Amniotic stem cell (primary cell): Measurements from ENCODE around the gene SUN3.
A peak's percentile ranks its signal among the peaks of the same experiment; 100 is the strongest.

Source experiments
- DNase-seq: peaks from one replicate; lab custom pipeline; 2025; lab: John Stamatoyannopoulos, UW

SUN3 gene

DNA sequence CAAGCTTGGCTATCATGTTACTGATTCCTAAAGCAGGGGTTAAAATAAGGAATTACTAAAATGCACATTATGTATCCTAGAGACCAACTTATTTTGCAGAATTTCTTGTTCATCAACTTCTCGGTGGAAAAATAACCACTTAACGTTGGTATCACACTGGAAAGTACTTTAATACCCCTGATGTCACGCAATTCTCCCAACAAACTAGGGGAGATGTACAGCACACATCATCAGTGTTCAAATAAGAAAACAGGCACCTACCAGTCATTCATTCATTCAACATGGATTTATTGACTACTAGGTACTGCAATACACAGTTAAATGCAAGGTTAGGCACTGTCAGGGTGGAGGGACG, 50.1 kb downstream of the SUN3 start:
- no peak for DNase-seq

DNA sequence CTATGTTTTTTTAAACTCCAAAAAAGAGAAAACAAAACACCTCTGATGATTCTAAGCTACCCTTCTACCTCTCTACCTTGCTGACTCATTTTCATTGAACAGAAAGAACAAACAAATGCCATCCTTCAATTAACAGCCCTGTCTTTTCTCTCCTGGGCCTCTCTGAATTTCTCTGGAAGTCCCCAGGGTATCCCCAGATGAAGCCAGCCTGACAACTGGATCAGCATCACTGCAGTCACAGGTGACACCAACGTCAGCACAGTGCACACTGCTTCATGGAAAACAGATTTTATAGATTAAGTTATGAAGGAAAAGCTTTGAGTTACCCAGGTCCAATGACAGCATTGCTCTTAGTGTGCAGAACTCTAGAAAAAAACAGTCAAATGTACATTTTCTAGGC, 55.2 kb downstream of the SUN3 start:
- no peak for DNase-seq

DNA sequence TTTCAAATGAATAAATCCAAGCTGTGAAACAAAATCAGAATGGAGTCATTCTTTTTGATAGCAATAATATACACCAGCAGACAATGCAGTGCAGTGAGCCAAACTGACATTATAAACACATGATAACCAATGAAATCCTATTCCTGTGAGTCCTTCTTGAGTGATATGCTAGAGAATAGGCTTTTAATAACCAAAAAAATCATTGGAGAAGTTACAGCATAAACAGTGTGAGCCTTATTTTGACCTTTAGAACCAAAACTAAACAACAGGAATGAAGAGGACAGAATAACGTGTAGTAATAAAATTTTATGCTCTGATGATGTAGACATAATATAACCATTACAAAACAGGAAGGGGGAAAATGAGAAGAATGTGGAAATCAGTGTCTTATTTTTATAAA, 58.1 kb downstream of the SUN3 start:
- no peak for DNase-seq

DNA sequence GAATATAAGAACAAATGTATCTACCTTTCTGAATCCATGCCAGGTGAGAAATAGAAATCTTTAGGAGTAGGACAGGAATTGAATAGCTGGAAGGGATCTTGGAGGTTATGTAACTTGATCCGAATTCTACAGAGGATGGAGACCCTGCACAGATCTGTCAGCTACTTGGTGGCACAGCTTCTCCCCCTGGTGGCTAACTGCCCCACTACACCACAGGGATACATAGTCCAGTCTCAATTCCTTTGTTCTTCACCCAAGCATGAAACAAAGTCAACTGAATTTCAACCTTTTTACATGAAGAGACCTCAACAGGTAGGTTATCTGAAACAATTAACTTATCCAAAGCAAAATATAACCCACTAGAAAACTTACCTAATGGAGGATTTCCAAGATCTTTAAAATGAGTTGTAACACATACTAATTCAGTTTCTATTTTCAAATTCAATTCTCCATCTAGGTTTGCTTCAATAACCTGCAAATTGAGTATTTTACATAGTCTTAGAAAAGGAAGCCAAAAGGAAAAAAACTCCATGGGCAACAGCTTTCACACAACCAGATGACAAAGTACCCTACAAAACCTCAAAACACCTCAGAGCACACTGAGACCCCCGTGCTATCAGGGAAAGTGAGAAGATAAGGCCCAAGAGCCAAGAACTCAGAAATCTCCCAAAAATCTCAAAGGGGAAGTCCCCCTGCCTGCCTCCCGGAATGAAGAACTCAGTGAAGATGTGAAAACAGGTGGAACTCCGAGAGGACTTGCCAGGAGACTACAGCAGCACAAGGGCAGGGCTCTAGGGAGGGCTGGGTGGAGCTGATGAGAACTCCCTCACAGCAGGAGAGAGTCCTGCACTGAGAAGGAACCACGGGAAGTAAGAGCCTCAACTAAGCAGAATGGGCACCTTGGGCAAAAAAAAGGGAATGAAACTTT, 59.8 kb downstream of the SUN3 start:
- DNase-seq = peak; percentile 17

DNA sequence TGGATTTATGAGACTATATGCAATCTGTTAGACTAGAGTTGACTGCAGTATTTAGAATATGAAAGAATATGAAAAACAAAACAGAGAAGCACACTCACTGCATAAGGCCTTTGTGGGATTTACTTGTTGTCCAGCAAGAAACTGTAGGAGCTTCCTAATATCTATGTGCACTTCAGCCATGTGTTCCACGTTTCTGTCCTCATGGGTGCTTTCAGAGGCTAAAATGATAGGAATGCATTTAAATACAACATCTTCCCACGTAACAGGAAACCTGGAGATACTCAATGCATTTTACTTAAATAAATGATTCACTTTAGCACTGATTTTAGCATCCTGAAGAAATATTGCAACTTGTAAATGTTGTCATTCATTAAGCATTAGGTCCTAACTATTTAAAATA, 61.2 kb downstream of the SUN3 start:
- no peak for DNase-seq

DNA sequence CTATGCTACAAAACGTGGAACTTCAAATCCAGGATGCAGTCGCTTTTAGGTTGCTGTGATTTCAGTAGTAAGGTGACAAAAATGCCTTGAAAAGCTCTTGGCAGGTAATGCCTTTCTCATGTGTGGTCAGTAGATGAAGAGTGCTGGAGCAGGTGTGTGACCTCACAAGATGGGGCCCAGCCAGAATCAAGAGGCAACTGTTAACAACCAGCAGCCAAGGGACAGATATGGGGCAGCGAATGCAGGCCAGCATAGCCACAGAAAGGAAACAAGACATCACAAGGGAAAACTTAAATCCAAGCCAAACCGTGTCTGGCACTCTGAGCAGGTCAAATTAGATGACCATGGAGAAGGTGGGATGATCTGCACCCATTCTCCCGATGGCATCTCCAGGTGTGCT, 61.8 kb downstream of the SUN3 start:
- DNase-seq = no peak

DNA sequence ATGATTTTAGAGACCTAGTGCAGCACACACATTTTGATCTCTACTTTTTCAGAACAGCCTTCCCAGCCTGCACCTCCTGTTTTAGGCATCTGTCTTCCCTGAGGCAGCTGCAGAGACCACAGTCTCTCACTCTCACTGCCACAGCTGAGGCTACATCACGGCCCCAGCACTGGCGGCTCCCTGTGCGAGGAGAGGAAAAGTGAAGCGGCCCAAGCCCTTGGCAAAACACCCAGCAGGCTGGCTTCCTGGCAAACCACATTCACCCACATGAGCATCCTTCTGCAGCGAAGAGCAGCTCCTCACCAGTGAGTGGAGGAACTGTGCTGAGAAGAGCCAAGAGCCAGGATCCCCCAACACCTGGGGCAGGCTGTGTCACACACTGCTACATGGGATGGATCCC, 63.5 kb downstream of the SUN3 start:
- DNase-seq = no peak

DNA sequence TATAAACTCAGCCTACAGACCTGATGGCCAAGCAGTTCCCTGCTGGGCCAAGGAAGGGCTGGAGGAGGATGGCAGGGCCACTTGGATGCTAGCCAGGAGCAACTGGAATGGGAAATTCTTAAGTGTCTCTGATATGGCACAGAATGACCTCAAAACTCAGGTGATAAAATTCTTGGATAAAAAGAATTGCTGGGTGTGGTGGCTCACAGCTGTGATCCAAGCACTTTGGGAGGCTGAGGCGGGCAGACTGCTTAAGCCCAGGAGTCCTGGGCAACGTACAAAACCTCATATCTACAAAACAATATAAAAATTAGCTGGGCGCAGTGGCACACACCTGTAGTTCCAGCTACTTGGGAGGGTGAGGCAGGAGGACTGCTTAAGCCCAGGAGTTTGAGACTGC, 66.6 kb downstream of the SUN3 start:
- DNase-seq = no peak

DNA sequence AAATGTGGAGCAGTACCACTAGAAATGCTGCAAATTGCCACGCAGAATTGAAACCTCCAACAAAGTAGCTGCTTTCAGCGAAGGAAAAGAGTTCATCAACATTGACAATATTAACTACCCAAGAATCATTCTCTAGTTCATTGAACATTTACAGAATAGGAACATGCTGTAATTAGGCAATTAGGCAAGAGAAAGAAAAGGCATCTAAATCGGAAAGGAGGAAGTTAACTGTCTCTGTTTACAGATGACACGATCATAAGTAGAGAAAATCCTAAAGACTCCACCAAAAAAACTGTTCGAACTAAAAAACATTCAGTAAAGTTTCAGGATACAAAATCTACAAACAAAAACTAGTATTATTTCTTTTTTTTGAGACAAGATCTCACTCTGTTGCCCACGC, 71.8 kb downstream of the SUN3 start:
- DNase-seq = no peak

DNA sequence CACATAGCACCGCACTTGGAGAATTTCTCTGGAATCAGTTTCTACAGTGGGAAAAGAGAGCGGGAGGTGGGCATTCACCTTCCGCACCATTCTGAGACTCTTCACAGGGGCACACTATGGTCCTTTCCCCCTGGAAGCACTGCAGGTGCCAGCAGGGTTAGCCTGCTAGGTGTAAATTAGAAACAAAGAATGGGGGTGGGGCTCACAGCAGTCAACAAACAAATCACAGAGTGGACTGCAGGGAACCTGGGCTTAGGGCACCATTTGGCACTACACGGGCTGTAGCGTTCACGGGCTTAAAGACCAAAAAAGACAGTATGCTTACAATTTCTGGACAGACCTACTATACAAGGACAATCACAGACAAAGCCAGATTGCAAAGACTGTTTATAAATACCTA, 72.7 kb downstream of the SUN3 start:
- DNase-seq = no peak

DNA sequence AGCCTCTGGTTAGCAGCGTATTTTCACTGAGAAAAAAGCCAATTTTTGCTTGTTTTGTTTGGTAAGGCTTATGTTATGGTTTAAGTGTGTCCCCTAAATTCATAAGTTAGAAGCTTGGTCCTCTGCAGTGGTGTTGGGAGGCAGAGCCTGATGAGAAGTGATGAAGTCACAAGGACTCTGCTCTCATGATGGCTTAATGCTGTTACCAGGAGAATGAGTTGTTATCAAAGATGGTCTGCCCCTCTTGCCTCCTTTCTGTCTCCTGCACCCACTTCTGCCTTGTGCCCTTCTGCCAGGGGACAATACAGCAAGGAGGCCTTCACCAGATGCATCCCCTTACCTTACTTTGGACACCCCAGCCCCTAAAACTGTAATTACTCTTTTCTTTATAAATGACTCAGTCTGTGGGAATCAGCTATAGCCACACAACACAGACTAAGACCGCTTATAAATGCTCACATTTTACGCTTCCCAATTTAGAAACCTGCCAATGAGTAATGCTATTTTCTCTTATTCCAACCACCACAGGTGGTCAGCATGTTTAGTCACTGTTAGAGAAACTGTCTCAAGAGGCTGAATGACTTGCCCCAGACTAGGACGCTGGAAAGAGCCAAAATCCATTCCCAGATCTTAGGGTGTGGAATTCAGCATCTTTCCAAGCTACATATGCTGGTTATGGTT, 74.5 kb downstream of the SUN3 start:
- DNase-seq = no peak

DNA sequence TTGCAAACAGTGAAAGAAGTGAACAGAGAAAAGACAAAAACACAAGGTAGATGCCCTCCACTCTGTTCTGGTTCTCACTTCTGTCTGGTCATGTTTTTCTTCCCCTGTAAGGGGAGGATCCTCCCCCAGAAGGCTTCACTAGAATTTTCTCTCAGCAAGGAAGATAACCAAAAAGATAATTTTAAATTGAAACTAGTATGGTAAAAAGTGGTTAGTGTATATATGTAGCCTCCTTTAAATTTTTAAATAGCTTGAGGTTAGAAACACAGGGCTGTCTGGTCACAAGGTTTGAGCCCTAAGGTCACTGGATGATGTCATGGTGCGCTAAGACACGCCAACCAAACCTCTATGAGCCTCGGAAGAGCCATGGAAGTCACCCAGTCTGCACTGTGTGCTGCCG, 75.1 kb downstream of the SUN3 start:
- DNase-seq = no peak

DNA sequence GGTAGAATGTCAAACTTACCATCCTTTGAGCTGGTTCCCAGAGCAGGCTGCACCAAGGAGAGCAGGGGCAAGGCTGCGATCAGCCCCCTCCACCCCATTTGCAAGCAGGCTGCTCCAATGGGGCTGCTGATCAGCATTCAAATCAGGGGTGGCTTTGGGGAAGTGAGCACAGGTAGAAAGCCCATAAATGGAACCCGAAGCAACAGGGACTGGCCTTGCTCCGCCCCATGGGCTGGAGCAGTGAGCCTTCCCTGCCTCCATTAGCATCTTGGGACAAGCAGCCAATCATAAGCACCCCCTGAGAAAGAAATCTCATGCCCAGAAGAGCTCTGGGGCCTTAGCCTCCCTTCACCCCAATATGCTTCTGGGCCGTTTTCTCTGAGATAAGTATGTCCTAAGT, 76.7 kb downstream of the SUN3 start:
- no peak for DNase-seq

DNA sequence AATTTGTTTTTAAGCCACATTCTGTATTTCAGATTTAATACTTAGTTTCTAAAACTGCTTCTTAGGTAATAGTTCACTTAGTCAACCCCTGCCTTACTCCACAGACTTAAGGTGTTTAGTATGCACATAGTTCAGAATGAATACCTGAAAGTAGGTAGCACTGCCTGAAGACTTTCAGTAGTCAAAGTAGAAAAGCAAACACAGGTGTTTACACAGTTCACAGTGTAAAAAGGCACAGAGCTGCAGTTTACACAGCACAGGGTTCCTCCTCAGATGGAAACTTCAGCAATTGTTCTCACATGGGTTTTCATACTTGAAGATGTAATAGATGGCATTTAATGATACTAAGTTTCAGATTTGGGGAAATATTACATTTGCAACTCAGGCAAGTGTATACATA, 77.5 kb downstream of the SUN3 start:
- DNase-seq = no peak

DNA sequence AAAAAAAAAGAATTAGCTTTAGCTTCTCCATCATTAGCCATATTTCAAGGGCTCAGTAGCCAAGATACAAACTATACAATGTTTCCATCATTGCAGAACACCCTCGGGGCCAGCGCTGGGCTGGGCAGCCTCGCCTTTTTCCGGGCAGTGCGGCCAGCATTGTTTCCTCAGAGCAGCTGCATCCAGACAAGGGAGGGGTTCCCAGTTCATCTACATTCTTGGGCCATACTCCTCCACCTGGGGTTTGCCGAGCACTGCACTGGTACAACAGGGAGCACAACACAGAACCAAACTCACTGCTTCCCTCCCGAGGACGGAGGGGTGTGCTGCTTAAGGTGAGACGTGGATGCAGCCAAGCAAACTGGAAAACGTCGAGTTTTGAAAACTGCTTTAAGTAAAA, 78.2 kb downstream of the SUN3 start:
- DNase-seq = no peak

DNA sequence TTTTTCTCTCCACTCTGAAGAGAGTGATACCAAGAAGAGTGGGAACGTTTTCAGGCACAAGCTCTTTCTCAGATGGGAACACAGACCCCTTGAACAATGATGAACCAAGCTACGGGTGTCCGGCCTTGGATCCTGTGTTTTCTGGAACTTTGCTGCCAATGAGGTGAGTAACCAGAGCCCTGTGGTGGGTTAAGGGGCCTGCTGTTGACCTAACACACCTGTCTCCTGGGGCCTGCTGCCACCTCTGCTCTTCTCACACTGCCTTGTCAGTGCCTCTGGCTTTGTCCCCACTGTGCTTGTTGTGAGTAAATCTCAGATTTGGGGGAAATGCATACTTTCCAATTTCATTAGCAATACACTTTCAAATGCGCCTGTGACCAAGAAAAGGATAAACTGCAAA, 79.2 kb downstream of the SUN3 start:
- DNase-seq = no peak

DNA sequence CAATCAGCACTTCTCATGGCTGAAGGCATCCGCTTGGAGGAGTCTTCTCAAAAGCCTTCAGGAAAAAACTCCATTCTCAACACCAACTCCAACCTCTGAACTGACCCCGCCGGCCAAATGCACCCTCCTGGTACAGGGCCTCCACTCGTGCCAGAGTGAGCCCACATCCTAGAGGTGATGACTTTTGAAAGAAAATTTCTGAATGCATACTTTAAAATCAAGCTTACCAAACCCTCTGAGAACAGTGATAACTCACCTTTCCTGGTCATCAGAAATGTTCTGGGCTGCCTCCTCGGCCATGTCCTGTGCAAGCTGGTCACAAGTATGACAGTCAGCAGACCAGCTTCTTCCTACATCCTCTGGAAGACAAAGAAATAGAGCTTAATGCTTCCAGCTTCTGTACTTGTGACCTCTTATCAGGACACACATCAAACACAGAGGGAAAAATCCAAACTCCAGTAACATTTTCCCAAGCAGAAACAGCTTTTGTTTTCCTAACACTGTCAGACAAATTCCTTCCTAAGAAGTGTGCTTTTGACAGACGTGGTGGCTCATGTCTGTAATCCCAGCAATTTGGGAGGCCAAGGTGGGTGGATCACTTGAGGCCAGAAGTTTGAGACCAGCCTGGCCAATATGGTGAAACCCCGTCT, 80.6 kb downstream of the SUN3 start, which contains the start of gene PKD1L1:
Gene PKD1L1, minus strand, starts transcription at position 326 of the 650 bp plus-strand sequence. Its CDS starts 26 bp downstream, at position 300.
- DNase-seq = no peak

DNA sequence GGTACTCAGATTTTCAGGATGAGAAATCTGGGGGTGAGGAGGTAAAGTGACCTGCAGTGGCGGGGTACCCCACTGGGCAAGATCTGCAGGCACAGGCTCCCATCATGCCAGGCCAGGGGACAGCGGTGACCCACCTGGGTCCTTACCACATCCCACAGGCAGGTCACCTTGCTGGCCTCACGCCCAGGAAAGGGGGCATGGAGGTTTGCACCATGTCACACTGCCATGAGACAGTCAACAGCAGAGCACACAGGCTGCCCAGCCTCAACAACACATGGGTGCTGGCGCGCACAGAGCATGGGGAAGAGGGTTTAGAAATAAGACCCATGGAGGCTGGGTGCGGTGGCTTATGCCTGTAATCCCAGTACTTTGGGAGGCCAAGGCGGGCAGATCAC, 81.6 kb downstream of the SUN3 start:
- DNase-seq = no peak

DNA sequence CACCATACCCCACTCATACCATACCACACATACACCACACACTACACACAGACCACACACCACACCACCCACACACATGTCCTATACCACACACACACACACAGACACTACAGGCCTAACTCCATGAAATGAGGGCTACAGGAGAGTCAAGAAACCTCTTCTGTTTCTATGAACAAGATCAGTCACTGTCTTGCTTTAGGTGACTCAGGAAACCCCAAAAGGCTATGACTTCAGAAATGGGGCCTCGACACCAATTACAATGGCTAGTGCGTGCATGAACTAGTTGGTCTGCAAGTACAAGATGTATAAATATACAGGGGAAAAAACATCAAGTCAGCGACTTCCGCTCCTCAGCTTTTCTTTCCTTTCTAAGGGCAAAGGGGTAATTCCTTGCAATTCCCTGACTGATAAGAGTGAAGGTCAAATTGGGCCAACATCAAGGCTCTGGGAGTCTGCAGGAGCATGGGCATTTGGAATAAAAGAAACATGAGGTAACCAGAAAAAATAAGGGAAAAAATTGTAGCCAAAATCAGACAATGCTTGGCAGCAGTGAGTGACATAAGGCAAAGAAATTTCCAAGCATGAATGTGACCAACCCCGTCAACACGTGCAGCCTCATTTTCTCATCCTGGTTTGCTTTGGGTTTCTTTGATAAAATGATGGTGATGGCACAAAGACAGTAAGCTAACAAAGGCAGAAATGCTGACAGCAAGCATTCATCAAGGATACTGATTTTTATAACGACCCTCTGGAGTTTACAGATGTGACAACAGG, 82.1 kb downstream of the SUN3 start:
- no peak for DNase-seq

DNA sequence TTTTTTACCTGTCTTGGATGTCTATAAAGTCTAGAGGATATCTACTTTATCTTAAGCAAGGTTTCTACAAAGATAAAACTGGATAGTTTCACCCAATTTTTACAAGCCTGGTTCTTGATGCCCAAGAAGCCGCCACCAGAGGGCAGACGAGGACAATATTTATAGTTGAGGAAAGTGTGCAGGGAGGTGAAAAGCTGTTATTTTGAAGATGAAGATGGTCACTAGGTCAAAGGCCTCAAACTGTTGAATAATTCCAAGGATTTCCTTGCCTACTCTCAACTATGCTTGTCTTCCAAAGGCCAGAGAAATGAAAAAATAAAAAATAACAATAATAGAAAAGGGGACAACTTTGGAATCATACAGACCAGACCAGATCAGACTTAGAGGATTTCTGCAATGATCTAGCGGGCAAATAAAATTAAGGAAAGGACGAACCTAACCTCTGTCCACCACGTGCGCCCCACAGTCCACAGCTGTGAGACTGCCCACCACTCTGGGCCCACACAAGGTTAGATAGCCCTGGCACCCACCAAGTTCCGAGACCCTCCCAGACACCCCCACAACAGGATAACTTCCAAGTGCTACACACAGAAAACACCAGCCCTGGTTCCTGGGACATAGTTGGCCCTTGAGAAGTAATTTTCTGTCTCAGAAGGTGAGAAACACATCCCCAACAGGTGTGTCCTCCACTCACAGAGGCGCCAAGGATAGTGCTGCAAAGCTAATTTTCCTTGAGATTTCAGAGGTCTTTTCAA, 83.5 kb downstream of the SUN3 start:
- DNase-seq = peak; percentile 54

DNA sequence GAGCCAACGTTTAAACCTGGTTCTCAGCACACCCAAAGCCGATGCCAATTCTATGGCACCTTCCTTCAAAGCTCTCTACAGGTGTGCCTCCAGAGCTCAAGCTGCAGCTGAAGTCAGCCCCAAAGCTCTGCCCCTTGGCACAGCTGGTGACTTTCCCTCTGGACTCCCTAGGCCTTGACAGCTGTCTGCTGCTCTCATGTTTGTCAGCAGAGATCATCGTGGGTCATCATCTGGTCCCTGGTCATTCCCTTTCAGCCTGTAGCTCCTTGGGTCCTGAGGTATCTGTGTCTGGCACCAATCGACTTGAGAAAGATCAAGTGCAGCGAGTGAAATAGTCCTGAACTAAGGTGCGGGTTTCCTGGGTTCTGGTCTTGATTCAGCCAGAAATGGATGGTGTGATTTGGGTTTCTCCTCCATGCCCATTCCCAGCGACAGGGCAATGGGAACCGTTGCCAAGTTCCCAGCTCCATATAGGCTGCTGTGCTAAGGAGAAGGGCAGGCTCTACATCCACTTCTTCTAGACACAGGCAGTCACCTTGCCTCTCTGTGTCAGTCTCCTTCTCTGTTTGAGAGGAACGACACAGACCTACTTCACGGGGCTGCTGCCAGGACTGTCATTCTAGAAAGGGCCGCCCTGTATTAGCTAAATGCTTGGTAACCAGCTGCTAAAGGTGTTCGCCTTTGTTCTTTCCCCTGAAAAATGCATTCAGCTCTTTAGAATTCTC, 84.2 kb downstream of the SUN3 start:
- DNase-seq = no peak
